Fibroblast of mammary gland (primary cell): ENCODE measurements around the gene VPS26A.
"Not testable (repeated sequence)": the region's sequence is repeated elsewhere in the genome, so short reads cannot be mapped to it uniquely, and the experiment has no call there.

Experiments
- DNase-seq: peaks from one replicate; pipeline ENCODE4 v3.0.0-alpha.2; 2010; ENCODE audit warnings: low read depth
- H3K4me3 ChIP-seq: 2 replicates; pipeline ENCODE4 v1.5.1; 2011; ENCODE audit warnings: low read depth, mild to moderate bottlenecking, low read length, moderate library complexity; ENCODE audit not compliant: control insufficient read depth
- TF ChIP-seq, protein P1 (sequence below): conservative IDR thresholded peaks from 2 replicates; pipeline ENCODE4 v1.5.1; 2011; ENCODE audit warnings: low read depth, low read length, inconsistent platforms; ENCODE audit not compliant: control insufficient read depth, insufficient read depth

The VPS26A gene

GRCh38 chr10:69153227-69153626 is 29.2 kb downstream of the VPS26A start:
- no peak for DNase-seq
- TF ChIP-seq, protein P1, sequence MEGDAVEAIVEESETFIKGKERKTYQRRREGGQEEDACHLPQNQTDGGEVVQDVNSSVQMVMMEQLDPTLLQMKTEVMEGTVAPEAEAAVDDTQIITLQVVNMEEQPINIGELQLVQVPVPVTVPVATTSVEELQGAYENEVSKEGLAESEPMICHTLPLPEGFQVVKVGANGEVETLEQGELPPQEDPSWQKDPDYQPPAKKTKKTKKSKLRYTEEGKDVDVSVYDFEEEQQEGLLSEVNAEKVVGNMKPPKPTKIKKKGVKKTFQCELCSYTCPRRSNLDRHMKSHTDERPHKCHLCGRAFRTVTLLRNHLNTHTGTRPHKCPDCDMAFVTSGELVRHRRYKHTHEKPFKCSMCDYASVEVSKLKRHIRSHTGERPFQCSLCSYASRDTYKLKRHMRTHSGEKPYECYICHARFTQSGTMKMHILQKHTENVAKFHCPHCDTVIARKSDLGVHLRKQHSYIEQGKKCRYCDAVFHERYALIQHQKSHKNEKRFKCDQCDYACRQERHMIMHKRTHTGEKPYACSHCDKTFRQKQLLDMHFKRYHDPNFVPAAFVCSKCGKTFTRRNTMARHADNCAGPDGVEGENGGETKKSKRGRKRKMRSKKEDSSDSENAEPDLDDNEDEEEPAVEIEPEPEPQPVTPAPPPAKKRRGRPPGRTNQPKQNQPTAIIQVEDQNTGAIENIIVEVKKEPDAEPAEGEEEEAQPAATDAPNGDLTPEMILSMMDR = no peak
- H3K4me3 ChIP-seq = no peak overlapping the region

DNA sequence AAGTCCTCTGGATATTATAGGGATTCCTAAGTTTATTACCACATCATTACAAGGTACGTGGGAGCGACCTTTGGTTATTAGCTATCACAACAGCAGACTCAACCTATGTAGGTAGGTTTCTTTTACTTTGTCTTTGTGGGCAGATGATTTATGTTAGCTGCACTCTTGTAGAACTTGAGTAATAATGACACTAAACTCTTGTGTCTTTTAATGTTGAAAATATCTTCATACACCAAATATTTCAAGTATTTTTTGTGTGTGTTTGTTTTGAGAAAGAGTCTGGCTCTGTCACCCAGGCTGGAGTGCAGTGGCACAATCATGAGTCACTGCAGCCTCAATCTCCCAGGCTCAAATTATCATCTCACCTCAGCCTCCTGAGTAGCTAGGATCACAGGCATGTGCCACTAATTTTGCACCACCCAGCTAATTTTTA is 36.8 kb downstream of the VPS26A start:
- DNase-seq = no peak
- TF ChIP-seq, protein P1 = no peak
- H3K4me3 ChIP-seq = no peak overlapping the region

DNA sequence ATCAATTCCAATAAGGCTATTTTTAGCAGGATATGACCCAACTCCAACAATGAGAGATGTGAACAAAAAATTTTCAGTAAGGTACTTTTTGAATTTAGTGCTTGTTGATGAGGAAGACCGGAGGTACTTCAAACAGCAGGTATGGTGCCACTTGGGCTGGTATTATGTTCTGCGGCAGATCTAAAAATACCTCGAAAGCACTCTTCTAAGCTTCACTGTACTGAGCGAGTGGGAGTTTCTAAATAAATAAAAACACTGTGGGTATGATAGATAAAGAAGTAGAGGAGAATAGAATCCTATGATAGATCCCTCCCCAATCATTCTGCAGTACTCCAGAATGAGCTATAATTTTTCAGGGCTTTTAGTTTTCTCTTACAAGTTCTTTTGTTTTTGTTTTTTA is 44.5 kb downstream of the VPS26A start:
- TF ChIP-seq, protein P1 = no peak
- DNase-seq = no peak
- H3K4me3 ChIP-seq = no peak overlapping the region

DNA sequence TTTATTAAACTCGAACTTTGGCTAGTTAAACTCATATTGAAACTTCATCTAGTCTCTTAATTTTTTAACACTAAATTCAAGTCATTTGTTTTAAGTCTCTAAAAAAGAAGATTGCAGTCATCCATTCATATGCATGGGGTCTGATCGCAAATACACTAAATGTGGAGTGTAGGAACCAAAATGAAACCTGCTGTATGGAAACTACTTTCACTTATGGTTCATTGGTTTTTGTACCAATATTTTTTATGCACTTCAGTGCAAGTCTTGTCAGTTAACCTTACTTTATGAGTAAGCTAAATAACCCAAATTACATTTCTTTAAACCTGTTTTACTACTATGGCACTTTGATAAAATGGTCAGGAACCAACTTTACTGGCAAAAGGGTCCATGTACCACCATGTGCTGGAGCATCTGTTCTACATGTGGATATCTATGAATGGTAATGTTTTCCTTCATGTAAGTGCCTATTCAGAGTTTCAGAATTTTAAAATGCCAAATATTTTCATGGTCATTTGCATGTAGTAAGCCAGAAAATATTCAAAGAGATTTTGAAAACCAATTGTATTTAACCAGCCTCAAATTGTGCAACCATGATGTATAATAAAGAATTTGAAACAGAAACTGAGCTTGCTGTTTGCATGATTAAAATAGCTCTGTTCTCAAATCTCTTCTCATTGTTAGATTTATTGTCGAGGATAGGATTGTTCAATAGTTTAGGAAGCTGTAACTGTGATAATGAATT is 48.4 kb downstream of the VPS26A start:
- DNase-seq = no peak
- TF ChIP-seq, protein P1 = no peak
- H3K4me3 ChIP-seq = no peak overlapping the region

DNA sequence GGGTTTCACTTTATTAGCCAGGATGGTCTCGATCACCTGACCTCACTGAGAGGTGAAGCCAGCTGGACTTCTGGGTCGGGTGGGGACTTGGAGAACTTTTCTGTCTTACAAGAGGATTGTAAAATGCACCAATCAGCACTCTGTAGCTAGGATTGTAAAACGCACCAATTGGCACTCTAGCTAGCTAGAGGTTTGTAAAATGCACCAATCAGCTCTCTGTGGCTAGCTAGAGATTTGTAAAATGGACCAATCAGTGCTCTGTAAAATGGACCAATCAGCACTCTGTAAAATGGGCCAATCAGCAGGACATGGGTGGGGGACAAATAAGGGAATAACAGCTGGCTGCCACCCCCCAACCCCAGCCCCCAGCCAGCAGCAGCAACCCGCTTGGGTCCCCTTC is 51.3 kb downstream of the VPS26A start:
- DNase-seq, H3K4me3 ChIP-seq: not testable (repeated sequence)

GRCh38 chr10:69176823-69177222 is 52.8 kb downstream of the VPS26A start:
- no peak overlapping the region for H3K4me3 ChIP-seq
- no peak for DNase-seq
- TF ChIP-seq, protein P1 = no peak

GRCh38 chr10:69179089-69179742 is 55.2 kb downstream of the VPS26A start:
- TF ChIP-seq, protein P1 = no peak
- peak; percentile 78 for DNase-seq
- peak overlapping the region; percentile 99 for H3K4me3 ChIP-seq
